ENCODE measurements around the gene PARVG. TPM values are rescaled to one million over a fixed set of nuclear protein-coding genes. Genes with fewer than 3 reads are reported as not detected.

The PARVG gene
- total RNA-seq, 4 donors from 2014 or later: 2.4 to 7.1 (median 5.5) TPM

DNA sequence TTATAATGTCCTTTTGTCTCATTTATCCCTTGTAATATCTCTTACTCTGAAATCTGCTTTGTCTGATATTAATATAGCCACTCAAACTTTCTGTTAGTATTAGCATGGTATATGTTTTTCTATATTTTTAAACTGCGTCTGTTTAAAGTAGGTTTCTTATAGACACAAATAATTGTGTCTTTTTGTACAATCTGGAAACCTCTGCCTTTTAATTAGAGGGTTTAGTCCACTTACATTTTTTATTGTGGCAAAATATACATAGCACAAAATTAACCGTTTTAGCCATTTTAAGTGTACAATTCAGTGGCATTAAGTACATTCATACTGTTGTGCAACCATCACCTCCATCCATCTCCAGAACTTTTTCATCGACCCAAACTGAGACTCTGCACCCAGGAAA, 28.6 kb downstream of the PARVG start:
- Histone ChIP-seq H3K27ac (no peak overlapping the region), H3K4me3 (replicated peaks in 1 of 3) (no peak overlapping the region), H3K27me3 (no peaks in the 10 kb centered on the region), H3K36me3 (no peaks in the 10 kb centered on the region), H3K4me1 (peaks cover 0 to 4% of the 10 kb centered on the region in 2 donors), H3K9me3 (no peaks in the 10 kb centered on the region)
- intact Hi-C loops (cut with DNase I): no loop called here
- DNase-seq: no peak
- 95 to 97% methylated on average over 3 of the region's 3 CpGs for WGBS, 2 donors
- TF ChIP-seq, protein P1, sequence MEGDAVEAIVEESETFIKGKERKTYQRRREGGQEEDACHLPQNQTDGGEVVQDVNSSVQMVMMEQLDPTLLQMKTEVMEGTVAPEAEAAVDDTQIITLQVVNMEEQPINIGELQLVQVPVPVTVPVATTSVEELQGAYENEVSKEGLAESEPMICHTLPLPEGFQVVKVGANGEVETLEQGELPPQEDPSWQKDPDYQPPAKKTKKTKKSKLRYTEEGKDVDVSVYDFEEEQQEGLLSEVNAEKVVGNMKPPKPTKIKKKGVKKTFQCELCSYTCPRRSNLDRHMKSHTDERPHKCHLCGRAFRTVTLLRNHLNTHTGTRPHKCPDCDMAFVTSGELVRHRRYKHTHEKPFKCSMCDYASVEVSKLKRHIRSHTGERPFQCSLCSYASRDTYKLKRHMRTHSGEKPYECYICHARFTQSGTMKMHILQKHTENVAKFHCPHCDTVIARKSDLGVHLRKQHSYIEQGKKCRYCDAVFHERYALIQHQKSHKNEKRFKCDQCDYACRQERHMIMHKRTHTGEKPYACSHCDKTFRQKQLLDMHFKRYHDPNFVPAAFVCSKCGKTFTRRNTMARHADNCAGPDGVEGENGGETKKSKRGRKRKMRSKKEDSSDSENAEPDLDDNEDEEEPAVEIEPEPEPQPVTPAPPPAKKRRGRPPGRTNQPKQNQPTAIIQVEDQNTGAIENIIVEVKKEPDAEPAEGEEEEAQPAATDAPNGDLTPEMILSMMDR (IDR thresholded peaks at IDR 0.05): no peak
- TF ChIP-seq POLR2A (IDR thresholded peaks at IDR 0.05): no peak

DNA sequence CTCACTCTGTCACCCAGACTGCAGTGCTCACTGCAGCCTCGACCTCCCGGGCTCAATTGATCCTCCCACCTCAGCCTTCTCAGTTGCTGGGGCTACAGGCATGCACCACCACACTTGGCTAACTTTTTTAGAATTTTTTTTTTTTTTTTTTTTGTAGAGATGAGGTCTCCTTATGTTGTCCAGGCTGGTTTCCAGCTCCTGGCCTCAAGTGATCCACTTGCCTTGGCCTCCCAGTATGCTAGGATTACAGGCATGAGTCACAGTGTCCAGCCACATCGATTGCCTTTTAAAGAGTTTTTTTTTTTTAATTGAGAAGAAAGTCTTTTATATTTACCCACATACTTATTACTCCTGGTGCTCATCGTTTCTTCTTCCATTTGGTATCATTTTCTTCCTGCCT, 30.0 kb downstream of the PARVG start:
- Histone ChIP-seq H3K27ac (no peak overlapping the region), H3K4me3 (replicated peaks in 1 of 3) (no peak overlapping the region), H3K27me3 (no peaks in the 10 kb centered on the region), H3K4me1 (peaks cover 0 to 4% of the 10 kb centered on the region in 2 donors), H3K9me3 (no peaks in the 10 kb centered on the region), H3K36me3 (no peaks in the 10 kb centered on the region)
- no peak for TF ChIP-seq POLR2A (IDR thresholded peaks at IDR 0.05)
- TF ChIP-seq, protein P1 (IDR thresholded peaks at IDR 0.05): no peak
- DNase-seq: no peak
- WGBS, 2 donors: 79 to 84% methylated on average over 4 of the region's 4 CpGs
- intact Hi-C loops (cut with DNase I): no loop called here

DNA sequence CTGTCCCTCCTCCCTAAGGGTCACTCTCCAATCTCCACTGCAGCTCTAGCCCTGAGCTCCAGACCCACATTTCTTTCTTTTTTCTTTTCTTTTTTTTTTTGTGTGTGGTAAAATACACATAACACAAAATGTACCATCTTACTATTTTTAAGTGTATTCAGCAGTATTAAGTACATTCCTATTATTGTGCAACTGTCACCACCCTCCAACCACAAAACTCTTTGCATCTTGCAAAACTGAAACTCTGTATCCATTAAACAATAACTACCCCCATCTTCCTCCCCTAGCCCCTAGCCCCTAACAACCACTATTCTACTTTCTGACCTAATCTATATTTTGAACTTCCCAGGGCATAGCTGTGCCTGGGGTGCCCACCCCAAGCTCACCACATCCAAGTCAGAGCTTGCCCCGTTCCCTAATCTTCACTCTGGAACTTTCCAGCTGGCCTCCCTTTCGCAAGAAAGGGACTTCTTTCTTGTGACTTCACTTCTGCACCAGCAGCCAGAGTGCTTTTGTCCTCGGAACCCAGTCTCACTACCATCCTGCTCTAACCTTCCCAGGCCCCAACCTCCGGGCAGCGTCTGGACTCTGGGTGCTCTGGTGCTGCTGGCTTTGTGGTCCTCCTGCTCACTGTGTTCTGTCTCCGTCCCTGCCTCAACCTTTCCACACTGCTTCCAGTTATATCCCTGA, 30.7 kb downstream of the PARVG start:
- Histone ChIP-seq H3K4me3 (replicated peaks in 1 of 3) (no peak overlapping the region), H3K27ac (peak overlapping the region in 1 of 3 donors; percentile 45), H3K36me3 (no peaks in the 10 kb centered on the region), H3K4me1 (peaks cover 0 to 4% of the 10 kb centered on the region in 2 donors), H3K9me3 (no peaks in the 10 kb centered on the region), H3K27me3 (no peaks in the 10 kb centered on the region)
- intact Hi-C loops (cut with DNase I): no loop called here
- DNase-seq: no peak
- WGBS, 2 donors: 70 to 72% methylated on average over 6 of the region's 6 CpGs
- TF ChIP-seq, protein P1 (IDR thresholded peaks at IDR 0.05): no peak
- TF ChIP-seq POLR2A (IDR thresholded peaks at IDR 0.05): no peak

DNA sequence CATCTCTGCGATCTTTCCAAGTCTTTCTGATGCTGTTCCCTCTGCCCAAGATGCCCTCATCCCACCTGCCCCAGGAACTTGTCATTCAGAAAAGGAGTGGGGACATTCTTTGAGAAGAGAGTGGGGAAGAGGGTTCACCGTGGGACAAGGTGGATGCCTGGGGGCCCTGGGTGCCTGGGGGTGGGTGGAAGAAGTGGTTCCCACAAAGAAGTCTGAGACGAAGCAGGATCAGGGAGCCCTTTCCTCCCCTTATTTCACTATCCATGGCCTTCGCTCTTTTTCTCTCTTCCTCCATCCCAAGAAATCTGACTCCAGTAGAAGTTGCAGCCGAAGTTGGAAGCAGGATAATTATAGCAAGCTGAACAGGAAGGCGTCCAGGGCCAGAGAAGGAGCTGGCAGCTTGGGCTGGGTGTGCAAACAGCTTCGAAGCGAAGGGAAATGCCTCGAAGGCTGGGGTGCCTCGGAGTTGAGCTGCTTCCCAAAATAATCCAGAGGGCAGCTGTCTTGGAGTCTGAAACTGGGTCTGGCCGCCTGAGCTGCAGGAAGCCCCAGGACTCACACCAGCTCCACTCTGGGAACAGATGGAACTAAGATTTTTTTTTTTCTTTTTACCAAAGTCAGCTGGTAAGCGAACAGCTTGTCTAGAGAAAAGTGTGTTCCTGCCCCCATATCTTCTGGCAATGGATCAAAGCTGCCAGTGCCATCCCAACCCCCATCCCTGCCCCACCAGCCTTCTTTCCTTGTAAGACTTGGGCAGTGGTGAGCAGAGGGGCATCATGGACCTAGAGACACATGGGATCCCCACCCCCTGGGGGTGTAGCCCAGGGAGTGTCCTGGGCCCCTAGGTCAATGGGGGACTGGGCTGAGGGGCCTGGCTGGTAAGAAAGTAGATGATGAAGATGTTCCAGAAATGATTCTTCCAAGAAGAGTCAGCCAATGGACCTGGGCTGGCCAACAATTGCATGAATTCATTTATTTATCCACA, 31.5 kb downstream of the PARVG start:
- intact Hi-C loops (cut with DNase I): no loop called here
- Histone ChIP-seq H3K27me3 (no peaks in the 10 kb centered on the region), H3K4me3 (replicated peaks in 1 of 3) (no peak overlapping the region), H3K4me1 (peaks cover 0 to 4% of the 10 kb centered on the region in 2 donors), H3K9me3 (no peaks in the 10 kb centered on the region), H3K27ac (peak overlapping the region in 1 of 3 donors; percentile 45), H3K36me3 (no peaks in the 10 kb centered on the region)
- no peak for DNase-seq
- WGBS, 2 donors: 57 to 65% methylated on average over 12 of the region's 12 CpGs
- TF ChIP-seq POLR2A (IDR thresholded peaks at IDR 0.05): no peak
- TF ChIP-seq, protein P1 (IDR thresholded peaks at IDR 0.05): no peak
